Right renal cortex interstitium (tissue), 3 donors: Measurements from ENCODE around the gene PIAS1. TPM values are rescaled to one million over a fixed set of nuclear protein-coding genes. Genes with fewer than 3 reads are reported as not detected.
"Not testable (repeated sequence)": the region's sequence is repeated elsewhere in the genome, so short reads cannot be mapped to it uniquely, and the experiment has no call there.

Experiments used
- DNase-seq, 3 donors: peaks; one replicate each; pipeline ENCODE4 v3.0.0-alpha.2; 2013; ENCODE audit warnings: low read depth in 3 of 3, low spot score in 2 of 3
- polyA plus RNA-seq, 3 donors: library from polyadenylated mRNA; unstranded; fragments of 120-200 nt; gene quantifications; one replicate each; pipeline ENCODE4 v1.2.1, GENCODE V29; 2013; ENCODE audit not compliant: insufficient read length in 3 of 3

PIAS1 gene
- polyA plus RNA-seq, 3 donors, result 44.1 to 47.2 (median 45.7) TPM

DNA sequence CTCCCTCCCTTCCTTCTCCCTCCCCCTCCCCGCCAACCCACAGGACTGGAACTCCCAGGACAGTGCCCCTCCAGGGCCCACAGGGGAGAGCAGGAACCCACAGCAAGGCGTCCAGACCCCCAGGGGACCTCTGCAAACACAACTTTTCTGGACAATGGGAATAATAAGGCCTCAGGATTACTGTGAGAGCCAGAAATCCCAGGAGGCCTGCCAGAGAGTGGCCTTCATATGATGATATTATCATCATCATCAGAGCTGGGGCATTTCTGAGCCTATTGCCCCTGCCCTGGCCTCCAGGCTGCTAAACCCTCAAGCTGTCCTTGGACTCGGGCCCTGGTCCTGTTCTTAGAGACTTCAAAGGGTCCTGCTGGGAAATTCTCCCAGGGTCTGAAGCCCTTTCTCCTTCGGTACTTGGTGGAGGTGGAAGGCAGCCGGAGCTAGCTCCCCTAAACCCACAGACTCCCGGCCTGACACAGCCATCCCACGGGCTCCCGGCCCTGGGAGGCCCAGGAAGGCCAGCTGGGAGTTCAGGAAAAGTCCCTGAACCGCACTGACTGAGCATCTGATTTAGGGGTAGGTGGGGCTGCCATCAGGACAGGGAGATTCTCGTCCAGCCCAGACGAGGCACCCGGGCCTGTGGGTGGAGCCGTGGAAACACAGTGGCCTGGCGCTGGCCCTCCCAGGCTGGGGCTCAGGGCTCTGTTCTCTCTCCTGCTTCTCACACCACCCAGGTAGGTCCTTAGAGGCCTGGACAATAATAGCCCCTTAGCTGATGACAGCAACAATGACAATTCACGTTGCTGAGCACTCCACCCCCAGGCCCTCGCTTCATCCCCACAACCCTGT is 146.1 kb downstream of the PIAS1 start:
- no peak for DNase-seq

DNA sequence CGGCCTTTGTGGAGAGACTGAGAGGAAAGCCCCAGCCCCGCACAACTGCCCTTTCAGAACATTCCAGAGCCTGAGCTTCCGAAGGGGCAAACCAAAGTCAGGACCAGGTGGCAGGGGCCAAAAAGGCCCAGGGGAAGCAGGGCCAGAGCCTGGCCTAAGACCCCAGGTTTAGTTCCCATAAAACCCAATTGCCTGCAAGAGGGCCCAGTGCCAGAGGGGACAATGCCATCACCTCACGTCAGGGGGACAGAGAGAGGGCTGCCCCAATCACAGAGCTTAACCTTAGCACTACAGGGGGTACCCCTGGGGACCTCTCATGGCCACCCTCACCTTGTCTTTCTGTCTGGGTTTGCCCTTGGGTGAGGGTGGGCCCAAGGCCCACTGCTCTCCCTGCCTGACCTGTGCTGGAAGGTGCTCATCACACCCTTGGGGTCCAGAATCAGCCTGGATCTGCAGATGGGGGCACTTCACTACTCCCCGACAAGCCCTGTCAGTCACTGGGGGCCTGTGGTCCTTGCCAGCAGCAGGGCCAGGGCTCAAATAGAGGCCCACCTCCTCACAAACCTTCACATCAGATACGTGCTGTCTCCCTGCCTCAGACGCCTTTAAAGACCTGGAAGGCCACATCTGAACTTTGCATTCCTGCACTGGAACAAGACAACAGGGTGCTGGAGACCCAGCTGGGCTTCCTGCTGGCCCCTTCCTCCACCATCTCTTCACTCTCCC is 147.2 kb downstream of the PIAS1 start:
- no peak for DNase-seq

DNA sequence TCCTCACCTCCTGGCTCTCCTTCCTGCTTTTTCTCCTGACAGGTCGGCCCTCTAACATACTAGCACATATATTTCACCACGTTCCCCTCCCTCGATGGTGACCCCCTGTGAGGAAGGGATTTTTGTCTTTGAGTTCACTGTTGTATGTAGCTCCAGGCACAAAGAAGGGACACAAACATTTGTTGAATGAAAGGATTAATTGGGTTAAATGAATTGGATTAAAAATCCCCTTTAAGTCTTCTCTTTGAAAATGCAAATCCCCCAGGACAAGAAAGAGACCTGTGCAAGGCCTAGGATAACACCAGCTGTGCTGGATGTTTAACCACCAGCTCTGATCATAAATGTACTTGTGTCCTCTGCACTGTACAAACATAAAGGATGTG is 147.8 kb downstream of the PIAS1 start:
- DNase-seq, result no peak

DNA sequence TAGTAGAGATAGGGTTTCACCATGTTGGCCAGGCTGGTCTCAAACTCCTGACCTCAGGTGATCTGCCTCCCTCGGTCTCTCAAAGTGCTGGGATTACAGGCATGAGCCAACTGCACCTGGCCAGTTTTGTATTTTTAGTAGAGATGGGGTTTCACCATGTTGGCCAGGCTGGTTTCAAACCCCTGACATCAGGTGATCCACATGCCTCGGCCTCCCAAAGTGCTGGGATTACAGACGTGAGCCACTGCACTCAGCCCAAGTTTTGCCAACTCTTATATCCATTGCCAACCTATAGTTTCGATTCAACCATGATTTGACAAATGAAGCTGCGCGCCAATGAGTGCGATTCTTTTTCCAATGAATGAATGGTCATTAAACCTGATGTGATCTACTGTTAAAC is 148.9 kb downstream of the PIAS1 start:
- not testable (repeated sequence) for DNase-seq

DNA sequence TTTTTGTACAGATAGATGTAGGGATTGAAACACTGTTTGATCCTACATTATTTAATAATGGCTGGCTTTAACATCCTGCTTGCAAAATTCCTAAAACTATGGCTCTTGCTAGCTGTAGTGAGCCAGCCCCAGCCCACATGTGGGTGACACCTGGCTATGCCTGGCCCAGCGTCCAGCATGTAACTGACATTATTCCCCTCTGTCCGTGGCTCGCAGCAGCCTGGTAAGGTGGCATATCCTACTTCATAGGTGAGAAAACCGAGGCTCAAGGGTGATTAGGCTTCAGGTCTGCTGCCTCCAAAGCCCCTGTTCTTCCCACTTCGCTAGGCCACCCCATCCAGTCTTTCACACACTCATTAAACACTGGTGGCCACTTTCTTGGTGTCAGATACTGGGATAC is 149.4 kb downstream of the PIAS1 start:
- no peak for DNase-seq

DNA sequence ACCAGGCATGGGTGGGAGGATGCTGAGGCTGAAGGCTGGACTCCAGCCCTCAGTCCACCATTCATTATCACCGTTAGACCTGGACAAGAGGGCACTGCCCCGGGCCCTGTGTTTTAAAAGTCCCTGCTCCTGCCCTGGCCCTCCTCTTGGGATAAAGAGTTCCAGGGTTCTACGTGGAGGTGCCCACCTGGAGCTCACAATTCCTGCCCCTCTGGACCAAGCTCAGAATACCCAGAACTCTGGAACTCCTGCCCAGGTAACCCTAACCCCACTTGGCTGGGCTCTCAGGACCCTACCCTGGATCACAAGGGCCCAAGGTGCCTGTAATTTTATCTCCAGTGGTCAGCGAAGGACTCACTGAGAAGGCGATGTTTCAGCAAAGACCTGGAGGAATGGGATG is 149.8 kb downstream of the PIAS1 start:
- DNase-seq, result no peak

DNA sequence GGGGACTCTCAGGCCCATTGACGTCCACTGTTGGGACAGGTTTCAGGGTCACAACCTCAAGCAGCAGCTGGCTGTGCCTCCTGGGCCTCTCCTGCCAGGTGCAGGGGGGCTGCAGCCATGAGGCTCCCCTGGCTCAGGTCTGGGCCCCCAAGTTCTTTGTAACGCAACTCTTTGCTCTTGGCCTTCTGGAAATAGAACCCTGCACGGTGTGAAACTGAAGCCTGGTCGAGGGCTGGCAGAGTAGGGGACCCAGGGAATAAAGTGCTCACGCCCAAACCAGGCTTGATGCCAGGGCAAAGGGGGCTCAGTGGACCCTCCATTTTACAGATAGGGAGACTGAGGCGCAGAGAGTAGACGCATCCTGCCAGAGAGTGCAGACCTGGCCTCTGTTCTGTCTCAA is 150.2 kb downstream of the PIAS1 start:
- DNase-seq, result no peak

DNA sequence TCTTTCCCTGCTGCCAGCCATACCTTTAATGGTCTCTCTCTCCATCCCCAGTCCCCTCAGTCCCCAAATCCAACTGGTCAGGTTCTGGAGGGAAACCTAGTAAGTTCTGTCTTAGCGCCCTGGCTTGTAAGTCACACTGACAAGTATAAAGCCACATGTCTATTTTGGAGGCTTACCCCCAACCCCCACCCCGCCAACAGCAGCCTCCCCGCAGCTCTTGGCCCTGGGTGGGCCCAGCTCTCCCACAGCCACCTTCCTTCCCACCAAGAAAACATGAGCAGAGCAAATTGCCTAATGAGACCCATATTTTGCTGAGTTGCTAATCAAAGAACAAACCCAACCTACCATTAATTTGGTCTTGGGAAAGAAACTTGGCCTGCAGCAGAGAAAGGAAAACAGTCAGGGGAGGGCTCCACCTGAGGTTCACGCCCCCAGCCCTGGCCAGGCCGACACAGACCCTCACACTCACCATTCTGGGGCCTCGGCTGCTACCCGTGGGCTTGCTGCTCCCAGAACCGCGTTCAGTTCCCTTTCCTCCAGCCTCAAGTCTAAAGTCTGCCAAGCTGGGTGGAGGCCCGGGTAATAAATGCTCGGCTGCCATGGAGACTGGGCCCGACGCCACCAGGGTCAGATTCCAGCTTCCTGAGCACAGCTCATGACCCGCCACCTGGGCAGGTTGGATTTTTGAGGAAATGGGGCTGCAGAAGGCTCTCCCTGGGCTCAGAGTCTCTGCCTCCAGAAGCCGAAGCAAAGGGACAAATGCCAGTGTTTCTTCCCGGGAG is 150.9 kb downstream of the PIAS1 start, which contains the start of gene CALML4:
TSS of gene CALML4 (minus strand) at position 557 of the 782 bp plus-strand sequence. CDS start at position 472, 85 bp downstream.
- peak in 2 of 3 donors; percentile 53 to 64 for DNase-seq

DNA sequence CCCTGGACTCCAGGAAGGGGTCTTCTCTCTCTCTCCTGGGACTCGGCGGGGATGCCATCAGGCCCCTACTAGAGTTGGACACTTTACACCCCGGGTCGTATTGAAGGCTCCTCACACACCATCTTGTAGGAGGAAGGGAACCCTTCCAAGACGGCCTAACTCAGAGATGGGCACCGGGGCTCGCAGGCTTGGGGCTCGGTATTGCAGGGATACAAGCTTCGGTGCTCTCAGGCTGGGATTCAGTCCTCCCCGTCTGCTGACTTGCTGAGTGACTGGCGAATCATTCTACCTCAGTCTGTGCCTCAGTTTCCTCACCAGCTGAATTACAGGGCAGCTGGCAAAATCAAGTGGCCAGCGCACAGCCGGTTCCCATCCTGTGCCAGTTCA is 151.4 kb downstream of the PIAS1 start:
- DNase-seq, result no peak

DNA sequence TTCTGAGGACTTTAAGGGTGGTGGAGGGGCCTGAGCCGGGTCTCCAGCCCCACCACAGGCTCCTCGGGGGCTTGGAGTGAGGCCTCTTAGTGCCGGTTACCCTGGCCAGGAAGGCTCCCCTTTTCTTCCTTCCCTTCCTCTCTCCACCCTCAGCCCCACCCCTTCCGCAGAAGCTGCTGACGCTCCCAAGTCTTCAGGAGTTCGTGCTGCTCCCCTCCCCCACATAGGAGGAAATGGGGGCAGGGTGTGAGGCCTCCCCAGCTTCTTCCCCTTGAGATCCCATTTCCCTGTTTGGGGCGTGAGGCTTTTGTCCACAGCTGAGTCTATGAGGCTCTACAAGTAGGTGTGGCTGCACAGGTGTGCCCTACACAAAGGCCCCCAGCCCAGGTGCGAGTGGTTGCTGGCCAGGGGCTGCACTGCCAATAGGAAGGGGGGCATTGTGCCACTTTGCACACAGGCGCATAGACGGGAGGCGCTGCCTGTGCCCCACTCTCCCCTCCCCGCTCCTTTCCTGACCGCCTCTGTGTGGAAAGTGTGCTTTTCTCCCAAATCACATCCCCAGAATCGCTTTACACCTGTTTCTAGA is 151.9 kb downstream of the PIAS1 start:
- no peak for DNase-seq

DNA sequence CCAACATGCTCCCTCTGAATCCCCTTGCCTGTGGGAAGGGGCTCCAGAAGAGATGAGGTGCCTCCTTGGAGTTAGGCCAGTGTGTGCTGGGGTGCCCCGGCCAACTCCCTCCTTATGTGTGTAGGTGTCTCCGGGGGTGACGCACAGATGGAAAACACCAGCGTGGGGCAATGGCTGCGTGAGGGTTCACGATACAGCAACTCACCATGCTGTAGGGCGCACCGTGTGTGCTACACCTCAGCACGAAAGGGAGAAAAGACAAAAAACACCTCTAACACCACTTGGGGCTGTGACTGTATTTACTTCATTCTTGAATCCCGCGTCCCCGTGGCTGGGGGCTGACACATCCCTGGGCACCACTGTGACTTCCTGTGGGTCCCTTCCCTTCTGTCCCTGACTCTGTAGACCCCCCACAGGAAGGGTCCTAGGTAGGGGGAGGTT is 152.6 kb downstream of the PIAS1 start:
- no peak for DNase-seq

DNA sequence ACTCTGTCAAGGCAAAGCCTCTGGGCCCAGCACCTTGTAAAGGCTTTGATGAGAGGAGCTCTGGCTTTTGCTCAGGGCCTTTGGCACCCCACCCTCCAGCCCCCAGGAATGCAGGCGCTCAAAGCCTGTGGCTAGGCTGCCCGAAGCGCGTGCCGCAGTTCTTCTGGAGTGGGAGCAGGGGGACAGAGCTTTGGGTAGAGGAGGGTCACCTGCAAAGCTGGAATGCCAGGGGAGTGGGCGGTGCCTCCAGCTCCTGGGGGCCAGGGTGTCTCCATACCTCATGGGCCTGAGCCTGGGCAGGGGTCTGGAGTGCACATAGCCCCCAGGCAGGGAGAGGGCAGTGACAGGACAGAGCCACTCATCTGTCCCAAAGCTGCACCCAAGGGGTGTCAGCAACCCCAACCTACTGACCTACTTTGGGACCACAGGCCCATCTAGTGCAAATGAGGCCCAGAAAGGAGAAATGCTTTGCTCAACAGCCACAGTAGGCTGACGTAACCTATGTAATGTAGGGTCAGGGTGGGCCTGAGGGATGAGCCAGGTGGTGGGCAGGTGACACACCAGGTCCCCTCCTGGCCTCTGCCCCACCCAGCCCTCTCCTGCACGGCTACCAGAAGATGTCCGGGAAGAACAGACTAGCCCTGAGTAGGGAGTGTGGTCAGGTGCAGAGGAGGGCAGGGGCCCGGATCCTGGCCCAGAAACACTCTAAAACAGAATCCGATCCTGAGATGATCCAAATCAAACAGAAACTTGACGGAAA is 153.2 kb downstream of the PIAS1 start:
- DNase-seq, result no peak

DNA sequence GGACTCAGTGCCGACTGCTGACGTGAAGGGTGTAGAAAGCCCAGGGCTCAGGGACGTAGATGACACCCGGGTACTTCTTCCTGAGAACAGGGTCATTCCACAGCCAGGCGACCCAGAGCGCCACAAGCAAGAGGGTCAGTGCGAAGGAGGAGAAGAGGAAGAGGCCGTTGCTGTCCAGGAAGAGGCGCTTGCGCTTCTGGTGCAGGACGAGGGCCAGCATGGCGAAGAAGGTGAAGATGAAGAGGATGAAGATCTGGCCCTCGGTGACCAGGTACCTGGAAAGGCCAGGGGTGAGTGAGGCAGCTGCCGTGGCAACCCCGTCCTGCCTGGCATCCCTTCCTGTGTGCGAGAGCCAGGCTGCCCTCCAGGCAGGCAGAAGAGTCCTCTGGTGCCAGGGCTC is 154.0 kb downstream of the PIAS1 start:
- no peak for DNase-seq

DNA sequence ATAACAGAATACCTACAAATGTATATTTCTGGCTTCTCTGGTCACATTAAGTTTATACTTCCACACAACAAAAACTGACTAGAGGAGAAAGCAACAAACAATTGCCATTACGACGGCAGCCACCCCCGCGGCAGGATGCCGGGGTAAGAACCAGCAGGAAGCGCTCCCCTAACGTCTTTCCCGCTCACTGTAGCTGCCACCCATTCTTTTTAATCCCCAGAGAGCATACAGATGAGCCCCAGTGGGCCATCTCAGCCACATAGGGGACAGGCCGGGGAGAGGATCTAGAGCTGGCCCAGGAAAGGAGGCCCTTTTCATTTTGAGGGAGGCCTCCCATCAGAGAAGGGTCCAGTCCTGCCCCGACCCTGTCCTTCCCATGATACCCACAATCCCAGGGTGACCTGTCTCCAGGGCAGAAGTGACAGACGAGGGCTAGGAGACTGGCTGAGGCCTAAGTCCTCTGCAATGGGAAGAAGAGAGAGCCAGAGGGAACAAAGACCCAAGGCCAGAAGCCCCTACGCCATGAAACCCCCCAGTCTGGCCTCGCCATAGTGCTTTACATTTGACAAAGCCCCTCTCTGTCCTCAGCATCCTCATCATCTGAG is 154.6 kb downstream of the PIAS1 start:
- no peak for DNase-seq

DNA sequence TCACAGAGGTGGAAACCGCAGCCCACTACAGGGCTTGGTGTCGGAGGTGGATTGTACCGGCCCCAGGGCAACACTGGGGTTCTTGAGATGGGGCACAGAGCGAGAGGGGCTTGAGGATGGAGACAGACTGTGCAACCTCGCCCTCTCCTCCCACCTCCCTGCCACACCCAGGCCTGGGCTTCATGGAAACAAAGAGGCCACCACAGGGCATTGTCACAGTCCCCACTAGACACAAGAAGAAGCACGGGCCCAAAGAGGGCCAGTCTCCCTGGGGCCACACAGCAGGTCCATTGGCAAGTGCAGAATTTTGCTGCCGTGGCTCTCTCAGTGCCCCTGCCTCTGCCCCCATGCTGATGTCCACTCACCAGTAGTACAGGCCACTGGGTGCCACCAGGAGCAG is 155.2 kb downstream of the PIAS1 start:
- no peak for DNase-seq

DNA sequence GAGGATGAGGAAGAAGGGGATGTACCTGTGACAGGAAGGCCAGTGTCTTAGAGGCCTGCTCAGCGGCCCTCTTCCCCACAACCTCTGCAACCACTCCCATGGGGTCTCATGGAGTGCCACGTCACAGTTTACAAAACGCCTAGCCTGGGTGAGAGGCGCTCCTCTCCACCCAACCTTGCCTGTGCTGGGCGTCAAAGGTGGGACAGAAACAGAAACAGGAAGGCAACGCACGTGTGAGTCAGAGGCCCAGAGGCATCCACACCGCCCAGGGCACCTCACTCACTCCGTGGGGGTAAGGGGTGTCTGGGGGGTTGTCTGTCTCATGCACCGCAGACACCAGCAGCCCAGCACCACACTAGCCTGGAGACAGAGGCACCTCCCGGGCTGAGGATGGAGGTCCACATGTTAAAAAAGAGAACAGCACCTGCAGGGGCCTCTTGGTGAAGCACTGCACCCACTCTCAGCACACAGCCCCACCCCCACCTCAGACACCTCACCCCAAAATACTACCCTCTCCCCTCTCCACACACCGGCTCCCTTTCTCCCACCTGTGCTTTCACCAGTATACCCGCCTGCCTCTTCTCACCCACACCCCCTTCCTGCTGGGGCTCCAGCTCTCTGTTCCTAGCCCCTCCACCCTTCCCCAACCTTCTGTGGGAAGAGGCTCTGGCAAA is 155.8 kb downstream of the PIAS1 start:
- no peak for DNase-seq

DNA sequence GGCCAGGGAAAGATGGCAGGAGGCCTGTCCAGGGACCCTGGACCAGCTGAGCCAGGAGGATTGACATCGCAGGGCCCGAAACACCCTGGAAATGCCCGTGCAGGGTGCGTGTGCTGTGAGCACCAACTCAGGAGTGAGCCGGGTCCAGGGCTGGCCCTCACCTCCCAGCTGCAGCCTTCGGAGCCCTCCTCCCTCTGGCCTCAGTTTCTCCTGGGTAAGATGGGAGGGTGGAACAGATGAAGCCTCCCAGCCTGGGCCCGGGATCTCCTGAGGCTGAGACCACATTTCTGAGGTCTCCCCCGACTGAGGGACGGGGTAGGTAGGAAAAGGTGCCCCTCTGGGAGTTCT is 156.3 kb downstream of the PIAS1 start:
- no peak for DNase-seq

DNA sequence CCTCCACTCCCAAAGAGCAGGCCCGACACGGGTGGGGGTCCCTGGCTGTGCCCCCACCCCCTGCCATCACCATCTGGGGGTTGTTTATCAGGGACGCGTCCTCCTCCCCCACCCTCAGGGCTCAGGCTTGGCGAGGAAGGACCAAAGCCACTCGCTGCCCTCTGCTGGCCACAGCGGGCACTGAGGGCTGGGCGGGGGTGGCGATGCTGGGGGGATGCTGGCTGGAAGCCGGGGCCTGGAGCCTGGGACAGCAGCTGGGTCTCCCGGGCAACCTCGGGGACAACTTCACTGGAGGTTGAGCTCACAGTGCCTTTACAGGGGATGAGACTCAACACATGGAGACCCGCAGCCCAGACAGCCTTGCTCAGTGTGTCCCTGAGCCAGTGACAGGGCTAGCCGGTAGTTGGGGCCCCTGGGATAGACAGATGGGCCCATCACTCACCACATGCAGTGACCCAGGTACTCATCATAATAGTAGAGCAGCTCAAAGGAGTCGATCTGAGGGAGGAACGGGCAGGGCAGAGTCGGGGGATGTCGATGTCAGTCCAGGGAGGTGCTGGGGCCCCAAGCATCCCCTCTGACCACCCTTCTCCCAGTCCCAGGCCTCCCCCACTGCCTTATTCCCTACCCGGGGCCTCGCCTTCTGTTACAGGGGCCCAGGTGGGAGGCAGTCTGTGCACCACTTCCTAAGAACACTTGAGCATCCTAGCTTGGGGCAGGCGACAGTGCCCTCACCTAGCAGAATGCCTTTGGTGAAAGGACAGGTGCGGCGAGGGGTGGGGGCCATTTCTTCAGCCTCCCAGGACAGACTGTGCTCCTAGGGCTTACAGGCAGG is 156.9 kb downstream of the PIAS1 start:
- peak in 1 of 3 donors; percentile 40 for DNase-seq
